Posterior cingulate gyrus (tissue), 11 donors: ENCODE results near the gene KDM4F.

Experiments
- DNase-seq, 10 donors: peaks; one replicate each; pipeline versions ENCODE4 v3.0.0 to v3.0.0-alpha.2; 2020 to 2021; ENCODE audit warnings: mixed read lengths in 3 of 10
- intact Hi-C: fragments of 100-400 bp; cut with DNase I; formaldehyde crosslinking; loops from one replicate; pipeline ENCODE4 v1.15.1; 2023

The KDM4F gene

DNA sequence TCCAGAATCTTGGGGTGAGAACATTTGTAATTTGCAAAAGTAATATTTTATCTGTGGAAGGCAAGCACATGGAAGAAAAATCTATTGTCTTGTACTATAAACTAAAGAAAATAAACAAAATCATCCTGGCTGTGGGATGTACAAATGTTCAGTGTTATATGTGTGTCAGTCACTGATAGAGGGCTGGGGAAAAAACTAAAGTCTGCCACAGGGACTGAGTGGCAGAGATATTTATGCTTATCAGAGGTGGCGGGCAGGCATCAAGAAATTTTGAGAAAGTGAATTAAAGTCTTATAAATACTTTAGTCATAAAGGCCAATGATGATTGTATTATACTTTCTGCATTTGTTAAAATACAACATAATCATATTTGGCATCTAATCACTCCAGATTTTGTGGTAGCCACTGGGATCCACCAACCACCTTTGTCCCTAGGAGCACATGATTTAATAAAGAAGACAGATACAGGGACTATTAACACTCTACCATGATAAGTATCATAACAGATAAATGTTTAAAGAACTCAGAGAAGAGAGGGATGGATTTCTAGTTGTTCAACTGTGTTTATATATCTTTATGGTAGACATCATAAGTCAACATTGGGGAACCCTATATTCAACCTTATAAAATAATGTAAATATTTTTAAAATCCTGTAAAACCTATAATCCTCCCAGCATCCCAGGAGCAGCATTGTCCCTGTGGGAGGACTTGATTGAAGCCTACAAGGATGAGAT is 37.8 kb downstream of the KDM4F start:
- DNase-seq, result no peak
- intact Hi-C loops, result no loop called here

DNA sequence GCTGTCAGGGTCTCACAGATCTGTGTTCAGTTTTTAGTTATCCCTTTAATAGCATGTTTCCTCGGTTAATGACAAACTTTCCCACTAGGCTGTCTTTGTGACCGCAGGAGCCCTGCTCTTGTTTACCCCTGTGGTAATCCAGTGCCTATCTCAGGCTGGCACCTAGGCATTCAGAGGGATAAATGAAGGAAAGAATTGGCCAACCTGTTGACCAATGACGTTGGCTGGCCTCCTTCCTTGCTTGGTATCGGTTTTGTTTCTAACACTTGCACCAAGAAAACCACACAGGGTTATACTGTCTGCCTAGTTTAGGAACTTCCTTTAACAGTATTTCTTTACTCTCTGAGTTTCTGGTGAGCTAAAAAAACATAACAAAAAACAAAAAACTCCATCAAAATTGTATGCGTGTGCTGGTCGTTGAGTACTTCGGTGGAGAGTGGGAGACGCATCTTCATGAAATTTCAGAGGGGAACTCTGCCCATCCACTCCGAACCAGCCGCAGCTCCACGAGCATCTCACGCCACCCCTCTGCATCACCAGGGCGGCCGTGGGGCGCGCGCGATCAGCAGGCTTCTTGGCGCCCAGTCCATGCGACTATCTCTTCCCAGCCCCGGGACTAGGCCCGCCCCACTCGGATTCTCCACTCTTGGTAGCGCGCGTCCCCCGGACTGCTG is 39.9 kb downstream of the KDM4F start:
- no peak for DNase-seq
- intact Hi-C loops, result loop anchor here (1.0 kb wide), 1 partner anchor 22 kb away; no protein-coding TSS in a partner anchor

DNA sequence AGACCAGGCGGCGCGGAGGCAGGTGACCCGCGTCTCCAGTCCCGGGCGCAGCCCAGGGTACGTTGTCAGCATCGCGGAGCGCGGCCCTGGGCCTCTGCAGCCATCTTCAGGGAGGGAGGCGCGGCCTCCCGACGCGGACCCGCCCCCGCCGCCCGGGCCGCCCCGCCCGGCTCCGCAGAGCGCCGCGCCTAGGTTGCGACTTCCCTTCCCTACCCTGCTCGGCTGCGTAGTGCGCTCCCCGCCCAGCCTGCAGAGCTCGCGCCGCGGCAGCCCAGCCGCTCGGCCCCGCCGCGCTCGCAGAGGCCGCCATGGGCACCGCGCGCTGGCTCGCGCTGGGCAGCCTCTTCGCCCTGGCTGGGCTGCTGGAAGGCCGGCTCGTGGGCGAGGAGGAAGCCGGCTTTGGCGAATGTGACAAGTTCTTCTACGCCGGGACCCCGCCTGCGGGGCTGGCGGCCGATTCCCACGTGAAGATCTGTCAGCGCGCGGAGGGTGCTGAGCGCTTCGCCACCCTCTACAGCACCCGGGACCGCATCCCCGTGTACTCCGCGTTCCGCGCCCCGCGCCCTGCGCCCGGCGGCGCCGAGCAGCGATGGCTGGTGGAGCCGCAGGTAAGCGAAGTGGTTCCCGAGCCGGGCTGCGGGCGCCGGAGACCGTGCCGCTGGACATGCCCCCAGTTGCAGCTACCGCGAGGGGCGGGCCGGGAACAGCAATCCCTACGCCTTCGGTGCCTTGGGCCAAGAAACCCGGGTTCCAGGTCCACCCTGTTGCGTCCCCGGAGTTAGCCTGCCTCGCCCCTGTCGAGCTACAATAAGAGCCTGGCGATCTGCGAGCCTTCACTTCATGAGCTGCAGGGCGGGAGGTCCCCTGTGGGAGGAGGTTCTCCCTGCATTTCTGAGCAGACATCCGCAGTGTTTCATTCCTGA is 40.7 kb downstream of the KDM4F start, which contains the start of gene ENDOD1:
Gene ENDOD1 (plus strand): TSS at position 227 of the 923 bp plus-strand sequence. CDS start 82 bp downstream, at position 309.
- intact Hi-C loops, result loop anchor here (1.0 to 10.0 kb wide), 2 partner anchors 23 to 55 kb away; no protein-coding TSS in a partner anchor
- DNase-seq, result peak; percentile 74 to 98 (median 80)

DNA sequence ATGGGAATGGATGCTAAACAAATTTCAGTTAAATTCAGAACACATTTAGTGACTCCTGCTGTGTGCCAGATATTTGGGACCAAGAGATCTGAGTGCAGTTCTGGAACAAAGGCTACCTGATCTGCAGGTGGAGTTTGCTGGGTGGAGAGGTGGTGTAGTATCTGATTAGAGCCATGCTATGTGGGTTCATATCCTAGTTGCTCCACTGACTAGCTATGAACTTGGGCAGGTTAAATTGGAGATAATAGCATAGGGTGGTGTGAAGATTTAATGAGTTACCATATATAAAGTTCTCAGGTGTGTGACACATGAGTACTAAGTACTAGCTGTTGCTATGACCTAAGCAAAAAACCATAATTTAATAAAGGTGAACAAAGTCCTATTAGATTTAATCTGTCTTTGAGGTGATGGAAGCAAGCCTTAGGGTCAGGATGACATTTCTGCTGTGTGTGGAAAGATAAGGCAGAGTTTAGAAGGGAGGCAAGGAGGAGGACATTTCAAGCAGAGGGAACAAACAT is 42.5 kb downstream of the KDM4F start:
- intact Hi-C loops, result loop anchor here (10.0 kb wide), 1 partner anchor 53 kb away; no protein-coding TSS in a partner anchor
- DNase-seq, result no peak

DNA sequence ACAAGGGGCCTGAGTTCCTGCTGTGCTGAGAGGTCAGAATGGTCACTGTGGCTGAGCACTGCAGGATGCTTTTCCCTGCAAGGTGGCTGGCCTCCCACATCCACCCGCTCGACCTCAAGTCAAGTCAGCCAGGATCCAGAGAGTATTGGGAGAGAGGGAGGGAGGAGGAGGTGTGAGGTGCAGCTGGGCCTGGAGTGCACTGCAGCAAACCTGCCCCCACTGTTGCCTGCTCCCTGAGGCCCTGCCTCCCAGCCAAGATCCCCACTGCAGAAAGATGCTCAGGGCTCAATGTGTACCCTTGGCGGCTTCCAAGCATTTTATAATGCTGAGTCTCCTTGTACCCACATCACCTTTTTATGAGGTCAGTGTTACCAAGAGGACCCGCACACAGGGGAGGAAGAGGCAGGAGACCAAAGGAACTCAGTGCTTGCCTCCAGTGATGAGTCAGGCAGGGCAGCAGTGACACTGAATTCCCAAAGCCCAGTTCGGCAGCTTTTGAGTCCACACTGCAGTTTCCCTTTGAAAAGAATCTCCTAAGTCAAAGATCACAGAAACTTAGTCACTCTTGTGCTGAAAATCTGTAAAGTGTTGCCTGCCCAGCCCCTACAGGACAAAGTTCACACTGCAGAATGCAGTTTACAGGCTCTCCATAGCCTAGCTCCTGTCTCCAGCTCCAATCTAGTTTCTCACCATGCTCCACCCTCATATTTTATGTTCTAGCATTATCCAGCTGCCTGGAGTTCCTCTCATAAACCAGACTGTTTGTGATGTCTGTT is 43.5 kb downstream of the KDM4F start:
- intact Hi-C loops, result loop anchor here (10.0 kb wide), 1 partner anchor 52 kb away; no protein-coding TSS in a partner anchor

DNA sequence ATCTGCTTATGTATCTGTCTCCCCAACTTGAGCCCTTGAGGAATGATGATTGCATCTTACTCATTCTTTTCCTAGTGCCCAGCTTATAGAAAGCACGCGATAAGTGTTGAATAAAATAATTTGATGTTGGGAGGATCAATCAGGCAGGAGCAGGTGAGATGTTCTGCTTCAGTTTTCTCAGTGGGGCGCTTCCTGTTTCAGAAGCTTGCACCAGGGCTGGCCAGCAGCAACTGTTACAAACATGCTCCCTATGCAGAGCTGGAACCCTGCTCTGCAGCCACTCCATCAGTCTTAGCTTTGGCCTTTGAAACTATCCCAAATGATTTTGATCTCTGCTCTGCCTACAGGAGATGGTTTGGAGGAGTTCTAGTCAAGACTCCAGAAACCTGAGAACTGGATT is 44.3 kb downstream of the KDM4F start:
- DNase-seq, result no peak
- intact Hi-C loops, result loop anchor here (10.0 kb wide), 1 partner anchor 51 kb away; no protein-coding TSS in a partner anchor

More for the DNA sequence above, 43.5 kb downstream of the KDM4F start:
- DNase-seq, result no peak

DNA sequence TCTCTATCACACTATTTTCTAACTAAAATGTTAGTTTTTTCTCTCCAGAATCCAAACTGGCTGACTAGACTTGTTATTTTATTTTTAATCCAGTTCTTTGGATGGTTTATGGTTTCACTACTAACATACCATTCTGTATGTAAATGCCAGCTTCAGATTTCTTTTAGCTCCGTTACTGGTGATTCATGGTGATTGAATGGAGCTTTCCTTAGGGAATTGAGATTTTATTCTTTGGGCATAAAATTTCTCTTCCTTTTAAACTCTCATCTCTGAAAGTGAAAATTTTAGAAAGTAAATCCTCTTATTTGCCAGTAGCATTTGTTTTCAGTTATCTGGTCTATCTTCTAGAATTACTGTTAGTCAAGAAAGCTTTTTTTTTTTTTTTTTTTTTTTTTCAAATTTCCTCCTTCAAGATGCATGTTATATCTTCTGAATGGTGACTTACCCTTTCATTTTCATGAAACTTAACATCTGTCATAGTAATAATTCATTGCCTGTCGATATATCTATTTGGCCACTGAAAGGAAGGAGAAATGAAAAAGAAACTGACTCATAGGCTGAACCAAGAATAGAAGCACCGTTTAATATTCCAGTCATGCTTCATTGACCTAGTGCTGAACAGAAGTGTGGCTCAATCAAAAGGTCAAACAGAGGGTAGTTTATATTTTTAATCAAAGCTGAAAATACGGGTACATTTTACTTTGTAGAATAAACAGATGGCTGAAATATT is 46.8 kb downstream of the KDM4F start:
- intact Hi-C loops, result loop anchor here (10.0 kb wide), 1 partner anchor 49 kb away; no protein-coding TSS in a partner anchor
- DNase-seq, result no peak

DNA sequence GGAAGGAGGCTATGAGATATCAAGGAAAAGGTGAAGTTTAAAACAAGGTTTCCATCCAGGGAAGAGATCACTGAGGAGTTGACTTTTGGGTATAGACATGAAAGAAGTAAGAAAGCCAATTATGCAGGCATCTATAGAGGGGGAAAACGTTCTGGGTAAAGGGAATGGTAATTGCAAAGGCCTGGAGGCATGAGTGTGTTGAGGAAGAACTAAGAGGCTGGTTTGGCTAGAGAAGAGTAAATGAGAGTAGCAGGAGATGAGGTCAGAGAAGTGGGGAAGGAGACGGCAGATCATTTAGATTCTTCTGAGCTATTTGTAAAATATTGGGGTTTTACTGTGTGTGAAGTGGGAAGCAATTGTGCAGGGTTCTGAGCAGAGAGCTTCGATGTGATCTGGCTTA is 48.0 kb downstream of the KDM4F start:
- intact Hi-C loops, result loop anchor here (10.0 kb wide), 1 partner anchor 48 kb away; no protein-coding TSS in a partner anchor
- DNase-seq, result no peak

DNA sequence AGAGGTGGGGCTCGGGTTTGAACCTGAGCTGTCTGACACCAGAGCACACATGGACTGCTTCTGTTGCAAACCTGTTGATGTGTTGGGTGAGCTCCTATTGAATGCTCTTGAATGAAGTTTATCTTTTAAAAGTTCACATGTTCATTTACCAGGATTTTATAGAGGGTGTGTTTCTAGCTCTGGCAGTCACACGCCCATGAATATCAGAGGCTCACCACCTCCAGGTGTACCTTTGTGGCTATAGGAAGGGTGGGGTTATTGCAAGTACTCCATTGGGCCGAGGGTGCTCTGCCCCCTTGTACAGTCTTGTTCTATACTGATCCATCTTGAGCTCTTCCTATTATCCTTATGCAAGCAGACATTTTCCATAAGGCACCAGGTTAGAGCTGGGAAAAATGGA is 49.6 kb downstream of the KDM4F start:
- intact Hi-C loops, result loop anchor here (10.0 kb wide), 1 partner anchor 46 kb away; no protein-coding TSS in a partner anchor
- DNase-seq, result no peak

DNA sequence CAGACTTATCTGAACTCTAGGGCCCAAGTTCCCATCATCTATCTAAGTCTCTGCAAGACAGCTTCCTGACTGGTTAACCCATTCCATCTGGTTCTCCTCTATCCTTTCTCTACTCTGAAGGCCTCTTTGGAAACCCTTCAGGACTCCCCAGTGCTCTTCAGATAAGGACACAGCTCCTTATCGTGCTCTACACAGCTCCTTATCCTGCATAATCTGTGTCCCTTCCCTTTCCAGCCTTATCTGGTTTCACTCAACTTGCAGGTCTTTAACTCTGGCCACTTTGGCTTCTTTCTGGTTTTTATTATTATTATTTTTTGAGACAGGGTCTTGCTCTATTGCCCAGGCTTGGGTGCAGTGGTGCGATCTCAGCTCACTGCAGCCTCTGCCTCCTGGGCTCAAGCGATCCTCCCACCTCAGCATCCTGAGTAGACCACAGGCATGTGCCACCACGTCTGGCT is 51.0 kb downstream of the KDM4F start:
- intact Hi-C loops, result no loop called here
- no peak for DNase-seq
